Smooth muscle cell of the brain vasculature (primary cell): ENCODE data around the gene SPECC1.
"Not testable (repeated sequence)": the region's sequence is repeated elsewhere in the genome, so short reads cannot be mapped to it uniquely, and the experiment has no call there.

Experiments used
- DNase-seq: peaks from one replicate; pipeline ENCODE4 v3.0.0-alpha.2; 2012; ENCODE audit warnings: low read depth, low spot score

SPECC1 gene

GRCh38 chr17:20071824-20072691 is 62.9 kb downstream of the SPECC1 start:
- no peak for DNase-seq

- no peak for DNase-seq
These were observed 63.5 kb downstream of the SPECC1 start for GRCh38 chr17:20072692-20072992.

- no peak for DNase-seq
These were observed 64.2 kb downstream of the SPECC1 start for GRCh38 chr17:20073055-20073979.

- no peak for DNase-seq
These were observed 64.8 kb downstream of the SPECC1 start for GRCh38 chr17:20074001-20074400.

GRCh38 chr17:20074489-20074888 is 65.3 kb downstream of the SPECC1 start:
- DNase-seq: no peak

- DNase-seq: not testable (repeated sequence)
These were observed 67.0 kb downstream of the SPECC1 start for GRCh38 chr17:20076137-20076536.

GRCh38 chr17:20077978-20078685 is 69.0 kb downstream of the SPECC1 start:
- DNase-seq: no peak

- DNase-seq: no peak
These were observed 71.4 kb downstream of the SPECC1 start for GRCh38 chr17:20080513-20080912.

- DNase-seq: no peak
These were observed 74.1 kb downstream of the SPECC1 start for GRCh38 chr17:20083156-20083859.

- no peak for DNase-seq
These were observed 75.6 kb downstream of the SPECC1 start for GRCh38 chr17:20084621-20085282.

- no peak for DNase-seq
These were observed 76.2 kb downstream of the SPECC1 start for GRCh38 chr17:20085283-20085845.

GRCh38 chr17:20086416-20087076 is 77.4 kb downstream of the SPECC1 start:
- no peak for DNase-seq

GRCh38 chr17:20087538-20088250 is 78.5 kb downstream of the SPECC1 start:
- no peak for DNase-seq

GRCh38 chr17:20089756-20090547 is 80.8 kb downstream of the SPECC1 start:
- no peak for DNase-seq

GRCh38 chr17:20091174-20092029 is 82.2 kb downstream of the SPECC1 start:
- DNase-seq: peak; percentile 56

GRCh38 chr17:20092261-20092867 is 83.2 kb downstream of the SPECC1 start:
- no peak for DNase-seq

- no peak for DNase-seq
These were observed 83.9 kb downstream of the SPECC1 start for GRCh38 chr17:20092973-20093626.
